HUDEP-2 (cell line): ENCODE data around the gene RAB44.
"Not testable (repeated sequence)": the region's sequence is repeated elsewhere in the genome, so short reads cannot be mapped to it uniquely, and the experiment has no call there.

ENCODE experiments used
- DNase-seq, 76 experiments: peaks; one replicate each; lab custom pipeline; 2025; ENCODE audit not compliant: unreplicated experiment in 76 of 76; lab: John Stamatoyannopoulos, UW

Gene RAB44

GRCh38 chr6:36697481-36697903, at the start of gene RAB44:
Gene RAB44, plus strand, starts transcription at chr6:36697826. Its CDS starts 6,410 bp downstream, at chr6:36704236.
- no peak for DNase-seq

- DNase-seq: no peak
These were observed 48.5 kb upstream of the RAB44 start for GRCh38 chr6:36649086-36649485.

GRCh38 chr6:36649701-36650484, 47.7 kb upstream of the RAB44 start:
- no peak for DNase-seq

- DNase-seq: no peak
These were observed 46.7 kb upstream of the RAB44 start for GRCh38 chr6:36650848-36651478.

- DNase-seq: no peak
These were observed 45.8 kb upstream of the RAB44 start for GRCh38 chr6:36651659-36652379.

GRCh38 chr6:36654469-36654868, 43.2 kb upstream of the RAB44 start:
- DNase-seq: not testable (repeated sequence)

GRCh38 chr6:36655085-36655724, 42.4 kb upstream of the RAB44 start:
- DNase-seq: no peak

GRCh38 chr6:36656441-36656840, 41.2 kb upstream of the RAB44 start:
- no peak for DNase-seq

GRCh38 chr6:36657271-36657670, 40.4 kb upstream of the RAB44 start:
- no peak for DNase-seq

GRCh38 chr6:36657942-36658544, 39.6 kb upstream of the RAB44 start:
- DNase-seq: no peak

GRCh38 chr6:36659271-36659670, 38.4 kb upstream of the RAB44 start:
- no peak for DNase-seq

- DNase-seq: peak in 1 of 76 experiments; percentile 20
These were observed 36.7 kb upstream of the RAB44 start for GRCh38 chr6:36660771-36661471.

- DNase-seq: no peak
These were observed 35.2 kb upstream of the RAB44 start for GRCh38 chr6:36662380-36662779.

- DNase-seq: no peak
These were observed 34.8 kb upstream of the RAB44 start for GRCh38 chr6:36662827-36663256.

- no peak for DNase-seq
These were observed 33.9 kb upstream of the RAB44 start for GRCh38 chr6:36663504-36664446.

GRCh38 chr6:36665180-36665579, 32.4 kb upstream of the RAB44 start:
- DNase-seq: no peak

- DNase-seq: no peak
These were observed 31.3 kb upstream of the RAB44 start for GRCh38 chr6:36666287-36666686.

GRCh38 chr6:36666826-36667591, 30.6 kb upstream of the RAB44 start:
- DNase-seq: peak in 4 of 76 experiments; percentile 28 to 68 (median 32)
